HepG2 (cell line): ENCODE results near the gene NEURL1. TPM values are rescaled to one million over a fixed set of nuclear protein-coding genes. Genes with fewer than 3 reads are reported as not detected.

Source experiments
- ATAC-seq: fragments of 200-7000 bp; cut with Tn5 transposase; 3 replicates; pipeline ENCODE4 v1.9.1; 2020; ENCODE audit warnings: mild to moderate bottlenecking, moderate library complexity
- BruUV-seq: library from RNA; stranded (reverse); fragments of 400-500 nt; replicated peaks from 2 replicates; lab custom pipeline; 2021; lab: Mats Ljungman, UMichigan
- CTCF ChIA-PET: fragments of 300-600 bp; formaldehyde crosslinking; extraction: SDS; loops from one replicate; lab custom pipeline; 2021; ENCODE audit warnings: low total read pairs, inconsistent platforms, low intra/inter-chr PET ratio; lab: Yijun Ruan, JAX
- POLR2A ChIA-PET: fragments of 350-600 bp; sonication (Branson Sonifier 250); formaldehyde crosslinking; loops from one replicate; lab custom pipeline; 2020; ENCODE audit warnings: antibody characterized with exemption, inconsistent platforms; lab: Yijun Ruan, JAX
- DNase-seq: peaks from one replicate; pipeline ENCODE4 v3.0.0-alpha.2; 2015; ENCODE audit warnings: low spot score
- FAIRE-seq: peaks from 3 replicates; lab custom pipeline; 2011; peaks lifted over from hg19 to GRCh38; lab: Jason Lieb, UNC
- H2AFZ ChIP-seq: one replicate; pipeline ENCODE4 v1.6.1; 2011; ENCODE audit warnings: low read length, inconsistent platforms
- H3K27ac ChIP-seq: fragments of 300-600 bp; 3 replicates; pipeline ENCODE4 v1.8.0; 2011; ENCODE audit warnings: mixed run types, mild to moderate bottlenecking, mixed read lengths, low read length, inconsistent platforms; ENCODE audit not compliant: insufficient read depth; ENCODE audit errors: extremely low read length
- H3K27me3 ChIP-seq, 2 experiments: fragments of 200-600 bp in 1 of 2; 2 replicates in 1 of 2; 3 replicates in 1 of 2; pipeline versions ENCODE4 v1.6.0 to v1.8.0; 2011; ENCODE audit warnings: low read length in 2 of 2, mild to moderate bottlenecking in 2 of 2, moderate library complexity in 2 of 2, inconsistent platforms in 1 of 2; ENCODE audit not compliant: insufficient read depth in 2 of 2, control insufficient read depth in 1 of 2
- H3K36me3 ChIP-seq, 2 experiments: fragments of 200-600 bp in 1 of 2; replicated peaks in 1 of 2; 2 replicates in 1 of 2; 3 replicates in 1 of 2; pipeline versions ENCODE4 v1.5.1 to v1.8.0; 2011; ENCODE audit warnings: low read length in 2 of 2, inconsistent platforms in 1 of 2; ENCODE audit not compliant: insufficient read depth in 2 of 2, control insufficient read depth in 1 of 2
- H3K4me1 ChIP-seq: 2 replicates; pipeline ENCODE4 v1.5.1; 2012; ENCODE audit warnings: low read length, inconsistent platforms; ENCODE audit not compliant: insufficient read depth
- H3K4me2 ChIP-seq: 2 replicates; pipeline ENCODE4 v1.6.0; 2011; ENCODE audit warnings: low read depth, low read length, inconsistent platforms
- H3K4me3 ChIP-seq, 3 experiments: fragments of 200-600 bp in 1 of 3; sonication (generic), shearing (Covaris generic) in 1 of 3; replicated peaks in 1 of 3; 2 replicates each; pipeline ENCODE4 v1.5.1; 2011 to 2016; ENCODE audit warnings: low read length in 3 of 3, inconsistent platforms in 2 of 3, low read depth in 2 of 3, mild to moderate bottlenecking in 2 of 3, control low read depth in 1 of 3, mixed read lengths in 1 of 3; ENCODE audit not compliant: insufficient read depth in 1 of 3
- H3K79me2 ChIP-seq: one replicate; pipeline ENCODE4 v1.6.1; 2011; ENCODE audit warnings: low read length, inconsistent platforms; ENCODE audit not compliant: insufficient read depth
- H3K9ac ChIP-seq: 2 replicates; pipeline ENCODE4 v1.6.0; 2011; ENCODE audit warnings: mild to moderate bottlenecking, low read depth, low read length, inconsistent platforms; ENCODE audit not compliant: insufficient read depth
- H3K9me3 ChIP-seq: 2 replicates; pipeline ENCODE4 v1.5.1; 2012; ENCODE audit warnings: mild to moderate bottlenecking, low read length
- H4K20me1 ChIP-seq: 2 replicates; pipeline ENCODE4 v1.6.0; 2011; ENCODE audit warnings: inconsistent platforms, mild to moderate bottlenecking, low read length, moderate library complexity; ENCODE audit not compliant: insufficient read depth
- AGO1 ChIP-seq: fragments of 200-400 bp; formaldehyde crosslinking; IDR thresholded peaks from 2 replicates; pipeline ENCODE4 v1.6.1; 2017; ENCODE audit warnings: mild to moderate bottlenecking, low read depth, low read length, moderate library complexity; ENCODE audit not compliant: poor library complexity, severe bottlenecking
- AKAP8 ChIP-seq: sonication (generic); formaldehyde crosslinking; IDR thresholded peaks from 2 replicates; pipeline ENCODE4 v1.5.1; 2020; ENCODE audit warnings: mild to moderate bottlenecking, missing genetic modification reagents
- FOXJ3 ChIP-seq: sonication (generic); formaldehyde crosslinking; IDR thresholded peaks from 2 replicates; pipeline ENCODE4 v1.4.0; 2020; ENCODE audit warnings: missing genetic modification reagents, mild to moderate bottlenecking, borderline replicate concordance
- HIVEP1 ChIP-seq: sonication (generic); formaldehyde crosslinking; IDR thresholded peaks from 2 replicates; pipeline ENCODE4 v1.4.0; 2020; ENCODE audit warnings: mild to moderate bottlenecking, missing genetic modification reagents
- MAFG ChIP-seq: sonication (generic); formaldehyde crosslinking; IDR thresholded peaks from 2 replicates; pipeline ENCODE4 v1.5.1; 2020; ENCODE audit warnings: mild to moderate bottlenecking, missing genetic modification reagents
- MAFK ChIP-seq, 2 experiments: IDR thresholded peaks in 1 of 2; conservative IDR thresholded peaks in 1 of 2; 2 replicates each; pipeline ENCODE4 v1.6.1; 2011; ENCODE audit warnings: improper control_type of control experiment in 2 of 2, low read length in 2 of 2
- NR2F2 ChIP-seq: IDR thresholded peaks from 2 replicates; pipeline ENCODE4 v1.6.1; 2012; ENCODE audit warnings: low read depth, inconsistent platforms, borderline replicate concordance
- PRMT3 ChIP-seq: sonication (generic); formaldehyde crosslinking; IDR thresholded peaks from 2 replicates; pipeline ENCODE4 v1.8.1; 2022; ENCODE audit warnings: low read depth, mild to moderate bottlenecking, moderate library complexity, missing genetic modification reagents, borderline replicate concordance
- TRIM24 ChIP-seq: sonication (generic); formaldehyde crosslinking; IDR thresholded peaks from 2 replicates; pipeline ENCODE4 v1.8.0; 2022; ENCODE audit warnings: mild to moderate bottlenecking, missing genetic modification reagents
- ZBTB38 ChIP-seq: sonication (generic); formaldehyde crosslinking; IDR thresholded peaks from 2 replicates; pipeline ENCODE4 v1.5.1; 2020; ENCODE audit warnings: mild to moderate bottlenecking, missing genetic modification reagents
- ZFAT ChIP-seq: sonication (generic); formaldehyde crosslinking; conservative IDR thresholded peaks from 2 replicates; pipeline ENCODE4 v1.8.1; 2023; ENCODE audit warnings: missing genetic modification reagents, inconsistent platforms
- ZNF33B ChIP-seq: sonication (generic); formaldehyde crosslinking; IDR thresholded peaks from 2 replicates; pipeline ENCODE4 v1.5.1; 2020; ENCODE audit warnings: mild to moderate bottlenecking, missing genetic modification reagents
- ZNF510 ChIP-seq: sonication (generic); formaldehyde crosslinking; IDR thresholded peaks from 2 replicates; pipeline ENCODE4 v1.4.0; 2020; ENCODE audit warnings: low read depth, mild to moderate bottlenecking, missing genetic modification reagents
- ZNF598 ChIP-seq: sonication (generic); formaldehyde crosslinking; IDR thresholded peaks from 2 replicates; pipeline ENCODE4 v1.5.1; 2020; ENCODE audit warnings: mild to moderate bottlenecking, missing genetic modification reagents, borderline replicate concordance
- ZNF703 ChIP-seq: sonication (generic); formaldehyde crosslinking; IDR thresholded peaks from 2 replicates; pipeline ENCODE4 v1.5.1; 2020; ENCODE audit warnings: missing genetic modification reagents, mild to moderate bottlenecking, moderate library complexity, borderline replicate concordance
- WGBS: methylation state at CpG from one replicate; pipeline ENCODE4 v1.1.6; 2017; ENCODE audit warnings: low lambda C conversion rate; 5-methylcytosine and 5-hydroxymethylcytosine counted together
- in situ Hi-C: cut with HindIII; loops from 2 replicates; pipeline ENCODE4 v1.10.0; 2017; ENCODE audit warnings: low pct_unique_long_range_greater_than_20kb; ENCODE audit not compliant: extremely low pct_ligation_motif_present
- intact Hi-C: fragments of 100-400 bp; cut with micrococcal nuclease; formaldehyde crosslinking; loops from one replicate; pipeline ENCODE4 v1.10.0; 2022; ENCODE audit not compliant: unreplicated experiment
- polyA plus RNA-seq, 8 experiments: library from polyadenylated mRNA; depleted of rRNA in 3 of 8; stranded (reverse) in 7 of 8; unstranded in 1 of 8; fragments of >200 nt; fragmentation: Illumina TruSeq in 4 of 8; extraction: Trizol in 4 of 8; gene quantifications; 2 replicates each; pipeline versions ENCODE4 v1.2.1 to v1.2.3, GENCODE V29; 2011 to 2016; ENCODE audit warnings: low read depth in 4 of 8, missing spikeins in 1 of 8, mixed read lengths in 1 of 8; ENCODE audit not compliant: insufficient read depth in 1 of 8
- total RNA-seq, 5 experiments: library from RNA; depleted of rRNA; stranded (reverse); fragments of >200 nt; fragmentation: Illumina TruSeq; extraction: Trizol; gene quantifications; 2 replicates each; pipeline ENCODE4 v1.2.3, GENCODE V29; 2016; ENCODE audit warnings: low read depth in 1 of 5
- TF ChIP-seq, protein P1 (sequence below): sonication (generic); formaldehyde crosslinking; IDR thresholded peaks from 2 replicates; pipeline ENCODE4 v1.5.1; 2020; ENCODE audit warnings: mild to moderate bottlenecking, missing genetic modification reagents, moderate library complexity

NEURL1 gene
- total and polyA plus RNA-seq, 2 of the 13 experiments (the other 11 are each of a cell fraction or from before 2014, with no cell fraction given) = not detected

DNA sequence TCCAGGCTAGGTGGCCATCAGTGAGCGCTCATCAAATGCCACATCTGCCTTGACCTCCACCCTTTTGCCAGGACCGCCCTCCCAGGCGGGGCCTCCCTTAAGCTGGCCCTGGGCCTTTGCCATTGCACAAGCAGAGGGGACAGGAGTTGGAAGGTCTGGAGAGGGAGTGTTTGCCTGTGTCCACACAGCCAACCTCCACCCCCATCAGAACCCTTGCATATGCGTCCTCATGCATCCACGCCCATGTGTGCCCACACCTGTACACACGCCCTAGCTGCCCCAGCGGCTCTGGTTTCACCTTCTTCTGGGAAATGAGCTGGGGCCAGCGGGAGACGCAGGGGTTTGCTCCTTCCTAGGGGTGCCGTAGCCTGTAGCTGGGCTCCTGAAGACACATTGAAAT is 64.0 kb downstream of the NEURL1 start:
- intact Hi-C loops = no loop called here
- 21% methylated on average over 5 of the region's 10 CpGs for WGBS
- Histone ChIP-seq H2AFZ (no peak overlapping the region), H3K27me3 (peaks cover 15 to 74% of the 10 kb centered on the region in 2 experiments), H3K9ac (no peak overlapping the region), H3K36me3 (no peaks in the 10 kb centered on the region), H3K79me2 (no peaks in the 10 kb centered on the region), H3K4me2 (no peak overlapping the region), H4K20me1 (no peaks in the 10 kb centered on the region), H3K4me3 (no peak overlapping the region), H3K27ac (no peak overlapping the region), H3K4me1 (peaks cover 13% of the 10 kb centered on the region), H3K9me3 (no peaks in the 10 kb centered on the region)
- POLR2A ChIA-PET = no interaction called here
- TF ChIP-seq PRMT3 (CRISPR knock-in tag) (no peak), ZNF510 (CRISPR knock-in tag) (no peak), ZBTB38 (no peak), ZNF703 (no peak), AGO1 (no peak)
- ATAC-seq (peak; percentile 10; the same call in 1 of the 3 replicates), FAIRE-seq (no peak), DNase-seq (peak; percentile 9)
- no TSS peak for BruUV-seq
- in situ Hi-C loops = no loop called here
- CTCF ChIA-PET = no interaction called here

DNA sequence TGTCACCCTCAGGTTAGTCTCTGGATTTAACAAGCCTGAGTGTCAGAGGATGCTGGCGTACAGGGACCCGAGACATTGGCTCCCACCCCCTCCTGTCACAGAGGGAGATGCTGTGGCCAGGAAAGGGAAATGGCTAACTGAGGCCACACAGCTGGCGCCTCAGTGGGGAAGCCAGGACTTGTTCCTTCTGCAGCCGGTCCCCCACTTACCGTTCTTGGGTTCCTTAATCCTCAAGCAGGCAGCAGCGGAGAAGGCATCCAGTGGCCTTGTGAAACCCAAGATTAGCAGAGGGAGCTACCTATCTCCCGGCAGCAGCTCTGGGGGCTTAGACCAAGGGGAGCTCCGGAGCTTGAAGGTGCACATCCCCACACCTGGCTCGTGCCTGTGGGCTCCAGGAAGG is 65.4 kb downstream of the NEURL1 start:
- ChIA-PET POLR2A (no interaction called here), CTCF (no interaction called here)
- intact Hi-C loops = no loop called here
- no peak for TF ChIP-seq ZNF33B (CRISPR knock-in tag)
- TF ChIP-seq TRIM24 = no peak
- TF ChIP-seq ZFAT (CRISPR knock-in tag) = no peak
- no peak for TF ChIP-seq MAFG
- TF ChIP-seq, protein P1, sequence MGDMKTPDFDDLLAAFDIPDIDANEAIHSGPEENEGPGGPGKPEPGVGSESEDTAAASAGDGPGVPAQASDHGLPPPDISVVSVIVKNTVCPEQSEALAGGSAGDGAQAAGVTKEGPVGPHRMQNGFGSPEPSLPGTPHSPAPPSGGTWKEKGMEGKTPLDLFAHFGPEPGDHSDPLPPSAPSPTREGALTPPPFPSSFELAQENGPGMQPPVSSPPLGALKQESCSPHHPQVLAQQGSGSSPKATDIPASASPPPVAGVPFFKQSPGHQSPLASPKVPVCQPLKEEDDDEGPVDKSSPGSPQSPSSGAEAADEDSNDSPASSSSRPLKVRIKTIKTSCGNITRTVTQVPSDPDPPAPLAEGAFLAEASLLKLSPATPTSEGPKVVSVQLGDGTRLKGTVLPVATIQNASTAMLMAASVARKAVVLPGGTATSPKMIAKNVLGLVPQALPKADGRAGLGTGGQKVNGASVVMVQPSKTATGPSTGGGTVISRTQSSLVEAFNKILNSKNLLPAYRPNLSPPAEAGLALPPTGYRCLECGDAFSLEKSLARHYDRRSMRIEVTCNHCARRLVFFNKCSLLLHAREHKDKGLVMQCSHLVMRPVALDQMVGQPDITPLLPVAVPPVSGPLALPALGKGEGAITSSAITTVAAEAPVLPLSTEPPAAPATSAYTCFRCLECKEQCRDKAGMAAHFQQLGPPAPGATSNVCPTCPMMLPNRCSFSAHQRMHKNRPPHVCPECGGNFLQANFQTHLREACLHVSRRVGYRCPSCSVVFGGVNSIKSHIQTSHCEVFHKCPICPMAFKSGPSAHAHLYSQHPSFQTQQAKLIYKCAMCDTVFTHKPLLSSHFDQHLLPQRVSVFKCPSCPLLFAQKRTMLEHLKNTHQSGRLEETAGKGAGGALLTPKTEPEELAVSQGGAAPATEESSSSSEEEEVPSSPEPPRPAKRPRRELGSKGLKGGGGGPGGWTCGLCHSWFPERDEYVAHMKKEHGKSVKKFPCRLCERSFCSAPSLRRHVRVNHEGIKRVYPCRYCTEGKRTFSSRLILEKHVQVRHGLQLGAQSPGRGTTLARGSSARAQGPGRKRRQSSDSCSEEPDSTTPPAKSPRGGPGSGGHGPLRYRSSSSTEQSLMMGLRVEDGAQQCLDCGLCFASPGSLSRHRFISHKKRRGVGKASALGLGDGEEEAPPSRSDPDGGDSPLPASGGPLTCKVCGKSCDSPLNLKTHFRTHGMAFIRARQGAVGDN = no peak
- no peak for TF ChIP-seq NR2F2
- TF ChIP-seq AKAP8 = no peak
- no peak for TF ChIP-seq FOXJ3
- no peak for TF ChIP-seq HIVEP1
- TF ChIP-seq MAFK (conservative IDR thresholded peaks at IDR 0.05 in 1 of 2, IDR thresholded peaks at IDR 0.05 in 1 of 2; ENCODE audit: low read length in 2 of 2) = no peak
- no peak for TF ChIP-seq ZNF598 (CRISPR knock-in tag)

More for the DNA sequence above, 65.4 kb downstream of the NEURL1 start:
- H3K9ac ChIP-seq = no peak overlapping the region
- H3K4me1 ChIP-seq = peaks cover 13% of the 10 kb centered on the region
- no peaks in the 10 kb centered on the region for H3K36me3 ChIP-seq
- H4K20me1 ChIP-seq = no peaks in the 10 kb centered on the region
- ATAC-seq (no peak), DNase-seq (no peak), FAIRE-seq (no peak)
- in situ Hi-C loops = no loop called here
- no peak overlapping the region for H3K4me3 ChIP-seq
- H3K4me2 ChIP-seq = no peak overlapping the region
- 100% methylated on average over 2 of the region's 9 CpGs for WGBS
- no peaks in the 10 kb centered on the region for H3K79me2 ChIP-seq
- no peak overlapping the region for H3K27ac ChIP-seq
- no TSS peak for BruUV-seq
- H3K9me3 ChIP-seq = no peaks in the 10 kb centered on the region
- H2AFZ ChIP-seq = no peak overlapping the region
- peaks cover 15 to 62% of the 10 kb centered on the region in 2 experiments for H3K27me3 ChIP-seq
